ENCODE measurements around the gene HAPLN2.
"Not testable (repeated sequence)": the region's sequence is repeated elsewhere in the genome, so short reads cannot be mapped to it uniquely, and the experiment has no call there.

The HAPLN2 gene

GRCh38 chr1:156616463-156616862 lies 2.8 kb upstream of the HAPLN2 start:
- DNase-seq (ENCODE audit: low read depth in 1 of 2, low spot score in 1 of 2): no peak

- no peak for DNase-seq (ENCODE audit: low read depth in 1 of 2, low spot score in 1 of 2)
Observed at GRCh38 chr1:156619582-156619955, 354 bp downstream of the HAPLN2 start.

- no peak for DNase-seq (ENCODE audit: low read depth in 1 of 2, low spot score in 1 of 2)
Observed at GRCh38 chr1:156622581-156623297, 3.5 kb downstream of the HAPLN2 start.

- peak in 1 of 2 donors; percentile 26 for DNase-seq (ENCODE audit: low read depth in 1 of 2, low spot score in 1 of 2)
Observed at GRCh38 chr1:156623946-156624813, 5.0 kb downstream of the HAPLN2 start.

GRCh38 chr1:156624814-156625435 lies 5.7 kb downstream of the HAPLN2 start:
- DNase-seq (ENCODE audit: low read depth in 1 of 2, low spot score in 1 of 2): no peak

- DNase-seq (ENCODE audit: low read depth in 1 of 2, low spot score in 1 of 2): peak; percentile 41 to 59
Observed at GRCh38 chr1:156625436-156626078, 6.3 kb downstream of the HAPLN2 start.

GRCh38 chr1:156626079-156626438 lies 6.8 kb downstream of the HAPLN2 start:
- DNase-seq (ENCODE audit: low read depth in 1 of 2, low spot score in 1 of 2): no peak

- no peak for DNase-seq (ENCODE audit: low read depth in 1 of 2, low spot score in 1 of 2)
Observed at GRCh38 chr1:156627313-156627880, 8.2 kb downstream of the HAPLN2 start.

- no peak for DNase-seq (ENCODE audit: low read depth in 1 of 2, low spot score in 1 of 2)
Observed at GRCh38 chr1:156629823-156630449, 10.7 kb downstream of the HAPLN2 start.

- not testable (repeated sequence) for DNase-seq (ENCODE audit: low read depth in 1 of 2, low spot score in 1 of 2)
Observed at GRCh38 chr1:156631152-156631551, 11.9 kb downstream of the HAPLN2 start.

GRCh38 chr1:156632355-156632754 lies 13.1 kb downstream of the HAPLN2 start:
- DNase-seq (ENCODE audit: low read depth in 1 of 2, low spot score in 1 of 2): no peak

GRCh38 chr1:156638189-156638985 lies 19.2 kb downstream of the HAPLN2 start:
- no peak for DNase-seq (ENCODE audit: low read depth in 1 of 2, low spot score in 1 of 2)

GRCh38 chr1:156639601-156640101 lies 20.4 kb downstream of the HAPLN2 start:
- DNase-seq (ENCODE audit: low read depth in 1 of 2, low spot score in 1 of 2): no peak

- no peak for DNase-seq (ENCODE audit: low read depth in 1 of 2, low spot score in 1 of 2)
Observed at GRCh38 chr1:156640842-156641706, 21.9 kb downstream of the HAPLN2 start.

- DNase-seq (ENCODE audit: low read depth in 1 of 2, low spot score in 1 of 2): no peak
Observed at GRCh38 chr1:156641761-156642264, 22.6 kb downstream of the HAPLN2 start, which contains the start of gene BCAN. Gene BCAN (plus strand): TSS chr1:156642117. CDS start chr1:156646055, 3,938 bp downstream.

- DNase-seq (ENCODE audit: low read depth in 1 of 2, low spot score in 1 of 2): no peak
Observed at GRCh38 chr1:156642265-156643048, 23.2 kb downstream of the HAPLN2 start.

- DNase-seq (ENCODE audit: low read depth in 1 of 2, low spot score in 1 of 2): no peak
Observed at GRCh38 chr1:156643049-156643777, 24.0 kb downstream of the HAPLN2 start.

All from stimulated activated CD4-positive, alpha-beta T cell treated with anti-CD3 and anti-CD28 coated beads, Interleukin-15, amount 100 ng/mL, for 1 hour (primary cell).